HG02623 (cell line): Measurements from ENCODE around the gene GRPEL1.

Experiments used
- ATAC-seq: cut with Tn5 transposase; IDR thresholded peaks from one replicate; pipeline ENCODE4 v1.9.1; 2021; ENCODE audit warnings: moderate library complexity; ENCODE audit not compliant: unreplicated experiment

The GRPEL1 gene

DNA sequence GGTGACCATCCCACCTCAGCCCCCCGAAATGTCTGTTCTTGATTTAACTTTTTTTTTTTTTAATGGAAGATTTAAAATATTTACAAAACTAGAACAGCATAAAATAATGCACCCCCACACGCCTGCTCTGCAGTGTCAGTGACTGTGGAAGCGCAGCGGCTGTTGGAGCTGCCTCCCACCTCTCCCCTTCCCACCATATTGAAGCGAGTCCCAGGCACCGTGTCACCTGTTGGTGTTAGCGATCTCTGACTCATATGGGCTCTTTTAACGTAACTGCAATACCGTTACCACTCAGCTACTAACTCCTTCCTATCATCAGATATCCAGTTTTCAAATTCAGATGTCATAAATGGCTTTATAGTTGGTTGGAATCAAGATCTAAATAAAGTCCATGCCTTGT is 41.8 kb downstream of the GRPEL1 start:
- ATAC-seq: no peak

DNA sequence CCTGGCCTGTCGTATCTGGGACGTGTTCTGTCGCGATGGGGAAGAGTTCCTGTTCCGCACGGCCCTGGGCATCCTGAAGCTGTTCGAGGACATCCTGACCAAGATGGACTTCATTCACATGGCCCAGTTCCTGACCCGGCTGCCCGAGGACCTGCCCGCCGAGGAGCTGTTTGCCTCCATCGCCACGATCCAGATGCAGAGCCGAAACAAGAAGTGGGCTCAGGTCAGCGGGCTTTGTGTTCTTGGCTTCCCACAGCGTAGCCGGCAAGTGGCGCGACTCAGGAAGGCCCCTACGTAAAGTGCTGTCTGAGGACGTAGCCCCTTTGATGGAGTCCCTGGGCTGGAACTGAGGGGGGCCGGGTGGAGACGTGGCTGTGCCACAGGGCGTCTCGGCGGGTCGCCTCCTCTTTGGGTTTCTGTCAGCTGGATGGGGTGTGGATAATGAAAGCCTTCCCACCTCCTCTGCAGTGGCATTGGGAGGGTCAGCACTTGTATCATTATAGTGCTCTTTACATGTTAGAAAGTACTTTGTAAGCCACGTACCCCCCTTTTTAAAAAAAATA is 42.7 kb downstream of the GRPEL1 start:
- ATAC-seq: no peak

DNA sequence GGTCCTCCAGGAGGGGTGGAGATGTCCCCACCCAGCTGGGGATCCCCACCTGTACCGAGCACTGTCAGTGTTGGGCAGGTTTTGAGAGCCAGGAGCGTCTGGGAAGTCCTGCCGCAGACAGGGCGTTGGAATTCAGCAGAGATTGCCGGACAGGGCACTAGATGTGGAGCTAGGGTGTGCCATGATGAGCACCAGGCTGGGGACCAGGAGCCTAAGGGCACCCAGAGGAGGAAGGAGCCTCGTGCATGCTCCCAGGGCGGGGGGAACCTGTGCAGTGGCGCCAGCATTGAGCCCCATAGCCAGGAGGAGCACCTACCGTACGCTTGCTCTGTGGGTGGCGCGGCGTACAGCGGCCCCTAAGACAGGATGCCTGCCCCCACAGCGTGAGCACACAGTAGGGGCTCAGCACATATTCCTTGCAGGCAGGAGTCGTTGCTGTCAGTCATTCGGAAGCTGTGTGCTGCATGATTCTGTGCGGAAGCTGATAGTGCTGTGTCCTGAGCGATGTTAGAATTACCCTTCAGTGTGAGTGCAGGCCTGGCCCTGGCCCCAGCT is 43.5 kb downstream of the GRPEL1 start:
- no peak for ATAC-seq

DNA sequence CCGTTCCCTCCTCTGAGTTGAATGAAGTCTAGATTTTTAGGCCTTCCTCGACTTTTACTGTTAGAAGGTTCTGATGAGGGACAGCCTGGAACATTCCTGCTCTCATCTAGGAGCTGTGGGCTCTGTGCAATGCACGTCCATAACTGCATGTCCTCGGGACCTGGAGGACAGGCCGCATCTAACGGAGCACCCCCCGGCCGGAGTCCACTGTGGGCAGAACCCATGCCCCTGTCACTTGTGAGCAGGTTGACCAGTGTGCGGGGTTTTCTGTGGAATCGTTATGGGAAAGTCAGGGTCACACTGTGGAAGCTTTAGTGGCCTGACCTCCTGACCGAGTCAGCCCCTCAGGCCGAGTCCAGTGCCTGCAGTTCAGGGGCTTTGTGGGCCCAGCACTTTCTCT is 44.0 kb downstream of the GRPEL1 start:
- ATAC-seq: no peak

DNA sequence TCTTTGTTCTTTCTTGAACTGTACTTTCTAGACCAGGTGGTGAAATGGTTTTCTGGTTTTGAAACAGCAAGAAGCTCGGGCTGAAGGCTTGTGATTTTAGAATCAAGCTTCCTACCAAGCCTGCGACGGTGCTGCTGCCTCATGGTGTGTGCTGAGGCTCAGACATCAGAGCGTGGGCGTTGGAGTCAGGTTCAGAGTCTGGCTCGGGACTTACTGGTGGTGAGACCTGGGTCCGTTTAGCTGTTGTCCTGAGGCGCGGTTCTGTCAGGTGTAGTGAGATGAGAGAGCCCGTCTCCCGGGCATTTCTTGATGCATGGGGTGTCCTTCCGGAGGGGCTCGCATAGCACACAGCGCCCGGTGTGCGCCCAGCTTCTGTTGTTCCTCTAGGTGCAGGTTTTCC is 44.4 kb downstream of the GRPEL1 start:
- ATAC-seq: no peak

DNA sequence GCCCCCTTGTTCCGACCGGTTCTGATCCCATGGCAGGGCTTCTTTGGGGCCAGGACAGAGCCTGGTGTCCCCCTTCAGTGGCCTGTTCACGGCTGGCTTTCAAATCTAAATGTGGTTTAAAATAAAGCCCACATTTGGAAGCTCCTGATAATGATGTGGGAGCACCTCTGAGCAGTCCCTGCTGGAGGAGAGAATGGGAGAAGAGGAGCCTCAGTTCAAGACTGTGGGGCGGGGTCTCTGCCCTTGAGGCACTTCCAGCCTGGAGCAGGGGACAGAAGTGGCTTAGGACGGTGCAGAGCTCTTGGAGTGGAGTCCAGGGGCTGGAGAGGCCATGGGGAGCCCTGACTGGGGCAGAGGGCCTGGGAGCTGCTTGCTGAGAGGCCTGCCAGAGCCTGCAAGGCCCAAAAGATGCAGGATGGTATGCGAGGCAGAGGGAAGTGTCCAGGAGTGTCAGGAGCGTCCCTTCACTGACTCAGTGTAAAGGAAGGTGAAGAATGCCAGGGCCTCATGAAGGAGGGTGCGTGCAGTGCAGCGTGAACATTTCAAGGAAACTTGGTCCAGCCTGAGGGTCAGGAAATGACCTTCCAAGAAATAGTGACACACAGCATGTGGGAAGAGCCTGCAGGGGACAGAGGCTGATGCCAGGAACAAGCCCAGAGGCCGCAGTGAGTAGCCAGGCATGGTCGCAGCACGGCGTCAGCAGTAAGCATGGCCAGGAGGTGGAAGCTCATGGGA is 45.8 kb downstream of the GRPEL1 start:
- no peak for ATAC-seq

DNA sequence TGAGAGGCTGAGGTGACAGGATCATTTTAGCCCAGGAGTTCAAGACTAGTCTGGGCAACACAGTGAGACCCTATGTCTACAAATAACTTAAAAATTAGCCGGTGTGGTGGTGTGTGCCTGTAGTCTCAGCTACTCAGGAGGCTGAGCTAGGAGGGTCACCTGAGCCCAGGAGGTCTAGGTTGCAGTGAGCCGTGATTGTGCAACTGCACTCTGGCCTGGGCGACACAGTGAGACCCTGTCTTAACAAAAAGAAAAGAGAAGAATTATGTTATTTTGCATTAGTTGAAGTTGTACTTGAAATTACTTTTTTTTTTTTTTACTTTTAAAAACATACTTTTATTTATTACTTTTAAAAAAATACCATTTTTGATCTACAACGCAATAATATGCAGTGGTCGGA is 46.5 kb downstream of the GRPEL1 start:
- ATAC-seq: no peak

DNA sequence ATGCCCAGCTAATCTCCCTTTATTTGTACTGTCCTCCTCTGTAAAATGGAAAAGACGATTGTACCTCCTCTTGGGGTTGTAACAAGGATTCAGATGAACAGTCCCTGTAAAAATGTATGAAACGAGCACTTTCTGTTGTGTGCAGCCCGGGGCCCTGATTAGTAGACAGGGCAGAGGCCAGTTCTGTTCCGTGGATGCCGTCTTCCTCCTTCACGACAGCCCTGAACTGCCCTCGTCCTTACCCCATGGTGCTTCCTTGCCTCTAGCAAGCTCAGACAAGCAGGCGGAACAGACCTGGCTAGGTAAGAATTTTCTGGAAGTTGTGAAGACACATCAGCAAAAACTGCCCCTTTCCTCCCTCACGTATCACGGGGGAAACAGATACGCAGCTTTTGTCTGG is 47.0 kb downstream of the GRPEL1 start:
- no peak for ATAC-seq

DNA sequence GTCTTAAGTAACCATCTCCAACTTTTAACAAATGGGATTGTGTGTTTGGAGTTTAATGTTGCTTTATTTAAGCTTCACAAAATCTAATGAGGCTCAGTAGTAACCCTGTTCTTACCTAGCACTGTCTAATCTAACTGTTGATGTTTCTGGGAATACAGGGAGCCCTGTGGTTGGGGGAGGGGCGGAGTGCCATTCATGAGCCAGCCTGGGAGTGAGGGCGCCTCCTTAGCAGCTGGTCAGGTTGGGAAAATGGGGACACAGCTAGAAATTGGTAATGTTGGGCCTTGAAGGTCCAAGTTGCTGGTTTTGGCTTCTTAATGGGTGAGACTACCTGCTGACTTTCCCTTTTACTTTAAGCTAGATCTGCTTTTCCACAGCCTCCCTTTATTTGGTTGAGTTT is 47.6 kb downstream of the GRPEL1 start:
- ATAC-seq: no peak

DNA sequence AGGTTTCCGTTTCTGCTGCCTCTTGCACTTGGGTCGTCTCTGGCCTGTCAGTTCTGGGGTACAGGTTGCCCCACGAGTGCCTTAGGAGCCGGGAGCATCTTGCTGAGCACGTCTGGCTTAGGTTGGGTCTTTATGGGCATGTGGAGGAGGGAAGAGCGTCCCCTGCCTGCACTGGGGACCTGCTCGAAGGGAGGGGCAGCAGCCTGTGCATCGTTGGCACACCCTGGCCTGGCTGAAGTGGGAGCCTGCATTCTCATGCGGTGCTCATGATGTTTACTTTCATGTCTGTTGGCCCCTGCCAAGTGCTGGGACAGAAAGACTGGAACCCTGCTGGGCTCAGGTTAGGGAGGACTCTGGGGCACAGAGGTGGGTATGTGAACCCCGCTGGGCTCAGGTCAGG is 48.5 kb downstream of the GRPEL1 start:
- no peak for ATAC-seq

DNA sequence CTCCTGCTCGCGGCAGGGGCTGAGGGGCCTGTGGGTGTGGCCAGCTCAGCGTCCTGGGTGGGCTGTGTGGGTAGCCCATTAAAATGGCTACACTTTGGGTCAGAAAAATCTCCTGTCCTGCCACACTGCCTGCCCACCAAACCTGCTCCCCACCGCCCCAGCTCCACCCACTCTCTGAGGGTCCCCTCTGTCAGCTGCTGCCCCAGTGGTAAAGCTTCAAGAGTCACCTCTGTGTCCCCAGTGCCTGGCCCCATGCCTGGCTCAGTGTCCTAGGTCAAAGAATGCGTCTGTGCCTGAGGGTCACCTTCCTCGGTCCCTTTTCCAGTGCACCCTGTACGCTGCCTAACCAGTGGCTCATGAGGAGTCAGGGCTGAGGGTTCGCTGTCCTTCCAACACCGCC is 49.6 kb downstream of the GRPEL1 start:
- no peak for ATAC-seq

DNA sequence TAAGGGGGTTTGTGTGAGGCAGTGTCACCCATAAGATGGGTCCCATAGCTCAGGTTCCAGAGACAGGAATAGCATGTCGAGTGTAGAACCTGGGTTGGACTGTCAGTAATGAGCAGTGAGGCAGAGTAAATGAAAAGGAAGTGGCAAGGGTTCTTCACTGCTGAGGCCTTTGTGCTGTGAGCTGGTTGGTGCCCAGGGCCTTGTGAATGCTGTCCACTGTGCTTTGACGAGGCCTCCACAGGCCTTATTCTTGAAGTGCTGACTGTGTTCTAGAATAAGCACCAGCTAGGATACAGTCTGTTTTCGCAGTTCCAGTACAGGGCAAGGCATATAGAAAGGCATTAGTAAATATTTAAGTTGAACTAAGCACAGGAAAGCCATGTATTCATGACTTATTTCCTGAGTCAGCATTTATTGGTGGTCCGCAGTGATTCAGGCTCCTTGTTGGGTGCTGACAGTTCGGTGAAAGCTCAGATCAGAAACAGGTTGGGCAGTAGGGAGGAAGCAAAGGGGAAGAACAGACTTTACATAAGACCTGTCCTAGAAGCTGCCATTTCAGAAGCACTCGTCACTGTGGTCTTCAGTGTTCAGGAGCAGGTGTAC is 50.3 kb downstream of the GRPEL1 start:
- no peak for ATAC-seq

DNA sequence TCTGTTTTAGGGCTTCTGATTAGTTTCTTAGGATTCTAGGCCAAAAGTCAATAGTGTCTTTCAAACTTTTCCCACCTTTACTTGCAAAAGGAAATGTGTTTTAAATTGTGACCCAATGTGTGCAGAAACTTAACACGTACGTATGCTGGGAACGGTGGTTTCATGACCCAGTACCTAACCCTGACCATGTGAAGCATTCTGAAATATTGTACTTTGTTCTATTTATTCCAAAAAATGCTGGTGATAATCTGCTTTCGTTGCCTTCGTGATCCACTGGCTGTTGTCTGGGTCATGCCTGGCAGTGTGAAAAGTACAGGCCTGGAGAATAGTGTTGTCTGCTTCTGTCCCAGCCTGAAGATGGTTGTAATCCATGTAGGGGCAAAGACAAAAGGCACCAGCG is 51.4 kb downstream of the GRPEL1 start:
- no peak for ATAC-seq

DNA sequence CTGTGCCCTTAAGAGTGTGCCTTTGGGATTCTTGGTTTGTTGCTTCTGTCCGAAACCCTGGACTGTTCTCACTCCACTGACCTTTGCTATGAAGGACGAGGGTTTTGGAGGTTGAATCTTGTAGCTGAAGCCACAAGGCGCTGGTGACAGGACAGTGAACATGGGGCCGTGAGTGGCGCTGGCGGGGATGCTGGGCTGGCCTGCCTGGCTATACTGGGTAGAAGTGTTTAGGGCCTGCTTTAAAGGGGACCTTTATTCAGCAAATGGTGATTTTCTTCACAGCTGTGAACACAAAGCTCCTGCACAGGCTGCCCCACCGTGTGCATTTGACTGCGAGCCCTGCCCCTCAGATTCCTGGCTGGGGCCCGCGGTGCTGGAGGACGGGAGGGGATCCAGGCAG is 51.8 kb downstream of the GRPEL1 start:
- no peak for ATAC-seq

DNA sequence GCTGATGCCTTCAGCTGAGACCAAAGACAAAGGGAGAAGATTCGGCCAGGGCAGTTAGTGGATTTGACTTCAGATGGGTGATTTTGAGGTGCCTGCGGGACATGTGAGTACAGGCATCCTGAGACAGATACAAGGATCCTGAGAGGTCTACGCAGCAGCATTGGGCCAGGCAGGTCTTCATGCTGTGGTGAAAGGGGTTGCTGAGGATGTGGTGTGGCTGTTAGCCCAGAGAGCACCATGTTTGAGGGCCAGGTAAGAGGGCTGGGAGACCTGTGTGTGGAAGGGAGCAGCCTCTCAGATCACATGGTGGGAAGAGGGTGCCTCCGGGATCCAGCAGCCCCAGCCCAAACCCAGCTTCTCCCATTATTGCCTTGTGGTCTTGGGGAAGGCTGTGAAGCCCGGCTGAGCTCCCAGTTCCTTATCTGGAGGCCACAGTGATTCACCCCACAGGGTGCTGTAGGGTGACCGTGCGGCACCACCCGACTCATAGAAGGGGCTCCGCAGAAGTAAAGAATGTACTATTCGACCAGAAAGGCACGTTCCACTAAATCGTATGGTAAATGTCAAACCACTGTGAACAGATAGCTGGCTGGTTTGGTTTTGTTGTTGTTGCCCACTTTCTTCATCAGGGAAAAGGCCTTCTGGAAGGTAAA is 52.4 kb downstream of the GRPEL1 start:
- no peak for ATAC-seq

DNA sequence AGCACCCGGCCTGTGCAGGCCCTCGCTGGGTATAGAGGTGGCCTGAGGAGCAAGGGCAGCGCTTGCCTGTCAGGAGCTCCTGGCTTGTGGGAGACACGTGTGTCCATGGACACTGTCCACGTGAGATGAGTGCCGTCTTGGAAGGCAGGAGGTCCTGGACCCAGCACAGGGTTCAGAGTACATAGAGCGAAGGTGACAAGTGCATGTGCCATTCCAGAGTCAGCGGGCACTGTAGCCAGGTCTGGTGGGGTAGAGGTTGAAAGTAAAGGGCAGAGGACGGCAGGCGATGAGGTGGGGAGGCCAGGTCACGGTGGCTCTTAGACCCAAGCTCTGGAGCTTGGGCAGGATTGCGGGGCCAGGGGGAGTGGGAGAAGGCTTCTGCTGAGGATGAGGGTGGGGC is 53.0 kb downstream of the GRPEL1 start:
- no peak for ATAC-seq

DNA sequence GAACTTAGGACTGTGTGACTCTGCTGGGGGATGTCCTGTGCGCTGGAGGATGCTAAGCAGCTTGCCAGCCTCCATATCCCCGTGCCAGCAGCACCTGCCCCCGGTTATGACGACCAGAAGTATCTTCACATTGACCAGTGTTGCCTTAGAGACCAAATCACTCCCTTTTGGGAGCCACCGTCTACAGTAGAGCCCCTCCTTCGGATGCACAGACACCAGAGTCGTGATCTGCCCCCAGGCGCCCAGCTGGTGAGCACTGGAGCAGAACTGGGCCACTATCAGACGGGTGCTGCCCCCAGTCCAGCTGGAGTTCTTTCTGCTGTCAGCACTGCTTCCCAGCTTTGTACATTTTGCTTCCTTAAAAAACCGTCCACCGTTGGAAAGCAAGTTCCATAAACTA is 54.7 kb downstream of the GRPEL1 start:
- no peak for ATAC-seq

DNA sequence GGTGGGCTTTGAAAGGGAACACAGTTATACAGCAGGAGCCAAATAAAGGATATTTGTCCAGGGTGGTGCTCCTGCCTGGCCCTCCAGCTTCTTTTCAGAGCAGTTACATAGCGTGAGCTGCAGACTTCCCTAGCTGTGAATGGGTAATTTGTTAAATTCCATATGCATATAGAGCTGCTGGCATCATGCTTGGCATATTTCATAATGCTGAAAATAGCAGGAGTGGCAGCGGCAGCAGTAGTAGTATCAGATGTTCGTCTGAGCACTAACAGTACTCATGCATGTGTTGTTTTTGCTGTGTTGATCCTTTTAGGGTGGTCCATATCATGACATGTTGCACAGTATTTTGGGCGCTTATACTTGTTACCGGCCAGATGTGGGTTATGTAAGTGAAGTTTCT is 58.3 kb downstream of the GRPEL1 start:
- ATAC-seq: no peak
